Femur (tissue), 1 donor: Measurements from ENCODE around the gene FAP.

Experiments used
- DNase-seq: peaks from one replicate; pipeline ENCODE4 v3.0.0-alpha.2; 2017

FAP gene, protein sequence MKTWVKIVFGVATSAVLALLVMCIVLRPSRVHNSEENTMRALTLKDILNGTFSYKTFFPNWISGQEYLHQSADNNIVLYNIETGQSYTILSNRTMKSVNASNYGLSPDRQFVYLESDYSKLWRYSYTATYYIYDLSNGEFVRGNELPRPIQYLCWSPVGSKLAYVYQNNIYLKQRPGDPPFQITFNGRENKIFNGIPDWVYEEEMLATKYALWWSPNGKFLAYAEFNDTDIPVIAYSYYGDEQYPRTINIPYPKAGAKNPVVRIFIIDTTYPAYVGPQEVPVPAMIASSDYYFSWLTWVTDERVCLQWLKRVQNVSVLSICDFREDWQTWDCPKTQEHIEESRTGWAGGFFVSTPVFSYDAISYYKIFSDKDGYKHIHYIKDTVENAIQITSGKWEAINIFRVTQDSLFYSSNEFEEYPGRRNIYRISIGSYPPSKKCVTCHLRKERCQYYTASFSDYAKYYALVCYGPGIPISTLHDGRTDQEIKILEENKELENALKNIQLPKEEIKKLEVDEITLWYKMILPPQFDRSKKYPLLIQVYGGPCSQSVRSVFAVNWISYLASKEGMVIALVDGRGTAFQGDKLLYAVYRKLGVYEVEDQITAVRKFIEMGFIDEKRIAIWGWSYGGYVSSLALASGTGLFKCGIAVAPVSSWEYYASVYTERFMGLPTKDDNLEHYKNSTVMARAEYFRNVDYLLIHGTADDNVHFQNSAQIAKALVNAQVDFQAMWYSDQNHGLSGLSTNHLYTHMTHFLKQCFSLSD

GRCh38 chr2:162243294-162243693 lies at the start of gene FAP:
TSS of gene FAP (minus strand) at chr2:162243445. CDS start at chr2:162243327, 118 bp downstream.
- DNase-seq: peak; percentile 78

DNA sequence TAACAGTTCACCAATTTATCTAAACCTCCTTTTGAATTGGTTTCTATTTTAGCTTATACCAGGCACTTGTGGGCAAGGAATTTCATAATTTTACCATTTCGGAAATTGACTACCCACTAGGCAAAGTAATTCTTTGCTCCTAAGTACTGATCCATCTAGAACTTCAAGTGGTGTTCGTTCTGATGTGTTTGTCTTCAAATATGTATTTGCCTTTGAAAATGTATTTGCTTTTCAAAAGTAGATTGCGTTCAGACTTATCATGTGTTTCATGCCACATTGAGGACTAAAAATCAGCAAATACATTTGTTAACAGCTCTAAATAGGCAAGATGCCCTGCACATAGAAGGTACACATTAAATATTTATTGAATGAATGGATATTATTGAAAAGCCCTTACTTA lies 48.5 kb upstream of the FAP start:
- no peak for DNase-seq

DNA sequence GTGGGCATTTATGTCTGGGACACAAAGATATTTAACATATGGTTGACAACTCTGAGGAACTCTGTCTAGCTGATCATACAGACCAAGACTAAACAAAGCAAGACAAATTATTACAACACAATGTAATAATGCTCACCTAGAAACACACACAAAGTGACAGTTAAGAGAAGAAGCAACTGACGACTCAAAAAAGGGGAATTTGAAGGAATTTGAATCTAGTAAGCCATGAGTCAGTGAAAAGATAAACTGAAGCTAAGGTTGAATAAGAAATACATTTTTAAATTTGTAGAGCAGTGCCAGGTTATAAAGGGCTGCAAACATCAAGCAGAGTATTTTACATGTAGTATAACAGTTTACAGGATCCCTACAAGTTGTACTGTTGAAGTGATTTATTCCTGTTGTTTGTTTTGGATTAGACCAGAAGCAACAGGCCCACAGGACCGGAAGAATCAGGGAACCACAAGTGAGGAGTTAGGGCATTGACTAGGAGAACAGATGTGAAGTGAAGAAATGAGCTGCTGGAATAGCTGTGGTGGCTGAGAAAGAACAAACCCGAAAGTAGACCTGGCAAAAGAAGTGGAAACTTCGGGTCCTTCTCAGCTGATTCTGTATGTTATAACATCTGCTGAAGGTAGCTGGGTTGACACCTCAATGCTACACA lies 39.6 kb upstream of the FAP start:
- peak; percentile 24 for DNase-seq

DNA sequence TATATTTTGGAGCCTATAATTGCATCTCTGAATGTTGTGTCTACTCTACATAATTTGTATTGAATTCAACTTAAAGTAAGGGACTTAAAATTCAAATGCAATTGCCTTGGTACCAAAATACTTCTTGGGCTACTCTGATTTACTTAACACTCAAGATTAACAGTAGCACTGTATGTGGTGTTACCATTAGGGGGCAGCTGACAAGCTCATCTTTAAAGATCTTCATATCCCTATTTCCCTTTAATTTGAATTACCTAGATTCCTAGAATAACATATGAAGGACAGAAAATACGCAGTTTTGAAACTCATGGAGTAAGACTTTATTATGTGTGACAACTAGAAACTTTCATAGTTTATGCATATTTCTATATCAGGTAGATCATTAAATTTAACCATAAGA lies 37.4 kb upstream of the FAP start:
- no peak for DNase-seq

GRCh38 chr2:162277381-162277780 lies 34.1 kb upstream of the FAP start:
- DNase-seq: no peak

- no peak for DNase-seq
Measured at GRCh38 chr2:162267996-162268395, 24.8 kb upstream of the FAP start.

GRCh38 chr2:162267496-162267895 lies 24.3 kb upstream of the FAP start:
- DNase-seq: peak; percentile 26

DNA sequence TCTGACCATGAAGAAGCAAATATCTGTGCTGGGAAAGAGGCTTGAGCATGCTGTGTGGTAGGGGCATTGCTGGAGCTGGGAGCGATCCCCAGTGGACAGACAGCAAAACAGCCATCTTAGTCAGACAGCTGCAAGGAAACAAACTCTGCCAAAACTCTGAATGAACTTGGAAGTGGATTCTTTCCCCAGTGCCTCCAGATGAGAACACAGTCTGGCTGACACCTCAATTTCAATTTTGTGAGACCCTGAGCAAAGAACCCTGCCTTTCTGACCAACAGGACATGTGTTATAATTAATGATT lies 23.2 kb upstream of the FAP start:
- DNase-seq: peak; percentile 70

DNA sequence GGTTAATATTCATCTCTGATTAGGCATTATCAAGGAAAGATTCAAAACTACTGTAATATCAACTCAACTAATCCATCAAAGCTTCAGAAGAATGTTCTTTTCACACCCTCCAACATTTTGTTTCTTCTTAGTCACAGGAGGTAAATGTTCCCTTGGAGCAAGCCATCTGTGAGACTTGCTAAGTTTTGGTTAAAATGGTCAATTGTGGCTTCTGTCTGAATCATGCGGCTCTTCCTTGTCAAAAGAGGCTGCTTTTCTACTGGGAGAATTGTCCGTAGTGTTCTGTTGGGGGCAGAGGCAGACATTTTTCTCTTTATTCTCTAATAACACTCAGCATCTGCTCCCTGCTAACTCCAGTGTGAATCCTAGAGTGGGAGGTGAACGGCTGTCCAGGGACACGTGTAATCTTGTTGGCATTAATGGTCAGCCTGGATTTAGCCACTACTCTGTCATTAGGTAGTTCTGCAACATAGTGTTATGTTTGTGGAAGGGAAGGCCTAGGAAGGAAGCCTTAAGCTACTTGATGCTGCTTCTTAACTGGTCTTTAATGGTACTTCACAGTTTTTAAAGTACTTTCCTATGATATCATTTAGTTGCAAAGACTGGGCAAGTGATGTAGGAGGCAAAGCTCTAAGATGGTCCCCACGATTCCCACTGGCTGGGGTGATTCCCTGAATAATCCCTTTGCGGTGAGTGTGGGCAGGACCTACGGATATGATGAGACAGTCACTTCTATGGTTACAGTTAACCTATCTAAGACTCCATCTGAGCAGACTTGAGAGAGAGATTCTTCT lies 22.6 kb upstream of the FAP start:
- no peak for DNase-seq

- DNase-seq: peak; percentile 83
Measured at GRCh38 chr2:162261032-162261945, 18.0 kb upstream of the FAP start.

- DNase-seq: no peak
Measured at GRCh38 chr2:162258686-162259085, 15.4 kb upstream of the FAP start.

DNA sequence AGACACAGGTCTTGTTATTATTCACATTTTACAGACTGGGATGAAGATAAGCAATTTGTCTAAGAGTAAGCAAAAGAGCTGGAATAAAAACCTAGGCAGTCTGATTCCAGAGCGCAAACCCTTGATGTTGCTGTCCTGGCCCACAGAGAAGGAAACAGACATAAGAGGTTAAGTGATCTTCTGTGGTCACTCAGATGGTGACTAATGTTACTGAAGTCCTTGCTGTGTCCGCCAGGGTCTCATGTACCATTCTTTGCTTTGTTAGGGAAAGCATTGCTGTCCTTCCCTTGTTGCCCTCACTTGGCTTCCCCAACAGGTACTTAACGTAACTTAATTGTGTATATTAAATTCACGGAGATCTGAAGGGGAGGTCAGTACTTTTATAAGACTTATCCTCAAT lies 14.9 kb upstream of the FAP start:
- DNase-seq: no peak

DNA sequence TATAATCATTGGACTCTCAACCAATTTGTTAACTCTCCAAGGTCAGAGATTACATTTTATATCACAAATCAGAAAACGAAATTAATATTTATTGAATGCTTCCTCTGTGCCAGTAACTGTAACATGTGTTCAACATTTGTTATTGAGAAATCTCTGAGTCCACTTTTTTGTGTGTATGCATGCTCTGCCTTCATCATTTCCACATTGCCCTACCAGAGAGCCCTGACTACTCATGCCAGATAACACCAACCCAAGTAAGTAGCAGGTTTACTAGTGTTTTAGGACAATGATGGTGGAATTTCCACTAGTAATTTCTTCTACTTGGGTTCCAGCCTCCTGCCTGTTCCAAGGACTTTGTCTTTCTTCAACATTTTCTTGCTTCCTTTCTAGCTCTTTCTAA lies 14.2 kb upstream of the FAP start:
- DNase-seq: no peak

DNA sequence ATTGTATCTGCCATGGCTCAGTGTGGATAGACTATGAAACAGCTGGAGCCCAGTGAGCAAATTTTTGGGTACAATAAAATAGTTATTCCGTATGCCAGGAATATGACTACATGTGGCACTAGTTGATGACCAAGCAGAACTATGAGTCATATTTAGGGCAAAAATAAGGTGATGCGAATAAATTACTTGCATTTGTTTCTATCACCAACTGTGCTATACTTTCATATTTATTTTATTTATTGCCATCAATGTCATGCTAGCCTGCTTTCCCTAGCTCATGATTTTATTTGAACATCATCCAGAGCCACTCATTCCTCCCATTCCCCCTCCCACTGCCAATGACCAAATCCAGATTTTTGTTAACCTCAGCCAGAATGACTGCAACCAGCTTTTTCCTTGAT lies 13.3 kb upstream of the FAP start:
- DNase-seq: peak; percentile 28

GRCh38 chr2:162254236-162254871 lies 11.1 kb upstream of the FAP start:
- no peak for DNase-seq

DNA sequence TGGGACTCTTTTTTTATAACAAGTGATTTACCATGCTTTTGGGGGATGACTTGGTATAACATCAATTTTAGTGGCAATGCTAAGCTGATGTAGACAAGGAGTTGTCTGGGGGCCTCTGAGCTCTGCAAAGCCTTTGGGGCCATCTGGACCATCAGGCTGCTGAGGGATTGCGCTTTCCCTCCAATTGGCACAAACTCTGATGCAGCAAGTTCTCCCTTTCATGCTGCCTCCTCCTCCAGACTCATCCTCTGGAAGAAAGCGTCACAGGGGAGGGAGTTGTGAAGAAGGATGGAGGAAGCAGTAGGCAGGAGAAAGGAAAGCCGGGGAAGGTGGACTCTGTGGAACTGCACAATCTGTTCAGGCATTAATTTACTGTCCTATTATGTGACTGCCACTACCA lies 10.2 kb upstream of the FAP start:
- no peak for DNase-seq

DNA sequence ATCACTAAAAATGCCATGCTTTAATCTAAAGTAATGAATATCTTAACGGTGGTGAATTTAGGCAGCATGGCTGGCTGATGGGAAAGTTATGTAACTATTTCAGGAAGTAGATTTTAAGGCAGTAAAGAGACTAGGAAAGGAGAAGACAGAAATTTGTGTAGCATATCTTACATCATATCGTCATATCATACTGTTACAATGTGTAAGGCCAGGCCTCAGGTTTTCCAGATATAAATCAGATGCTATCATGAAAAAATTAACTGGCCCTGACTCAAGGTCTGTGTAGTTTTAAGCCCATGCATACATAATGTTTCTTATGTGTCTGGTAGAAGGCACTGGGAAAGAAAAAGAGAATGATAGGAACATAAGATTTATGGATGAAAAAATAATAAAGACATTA lies 8.9 kb upstream of the FAP start:
- no peak for DNase-seq

GRCh38 chr2:162245781-162246180 lies 2.5 kb upstream of the FAP start:
- no peak for DNase-seq

GRCh38 chr2:162245061-162245460 lies 1.8 kb upstream of the FAP start:
- no peak for DNase-seq

- peak; percentile 34 for DNase-seq
Measured at GRCh38 chr2:162244541-162245031, 1.3 kb upstream of the FAP start.

GRCh38 chr2:162243715-162244114 lies 470 bp upstream of the FAP start:
- no peak for DNase-seq
